BLaER1 treated with 17β-estradiol and CSF1 and Interleukin-3, amounts not matched to agents 10 nM and 100 nM (cell line): Measurements from ENCODE around the gene VIPR2.
A peak's percentile ranks its signal among the peaks of the same experiment; 100 is the strongest.
"Not testable (repeated sequence)": the region's sequence is repeated elsewhere in the genome, so short reads cannot be mapped to it uniquely, and the experiment has no call there.

Experiments used
- H3K27ac ChIP-seq, 11 experiments: shearing (Covaris generic); formaldehyde crosslinking; 2 replicates each; pipeline ENCODE4 v1.8.1; 2022
- H3K27me3 ChIP-seq, 11 experiments: shearing (Covaris generic); formaldehyde crosslinking; 2 replicates each; pipeline ENCODE4 v1.8.1; 2022
- H3K36me3 ChIP-seq, 11 experiments: shearing (Covaris generic); formaldehyde crosslinking; 2 replicates each; pipeline ENCODE4 v1.8.1; 2022
- H3K4me1 ChIP-seq, 10 experiments: shearing (Covaris generic); formaldehyde crosslinking; 2 replicates each; pipeline ENCODE4 v1.8.1; 2022
- H3K4me2 ChIP-seq, 11 experiments: shearing (Covaris generic); formaldehyde crosslinking; 2 replicates each; pipeline ENCODE4 v1.8.1; 2022
- H3K4me3 ChIP-seq, 10 experiments: shearing (Covaris generic); formaldehyde crosslinking; 2 replicates each; pipeline ENCODE4 v1.8.1; 2022
- H3K9ac ChIP-seq, 11 experiments: shearing (Covaris generic); formaldehyde crosslinking; 2 replicates each; pipeline ENCODE4 v1.8.1; 2022
- H3K9me3 ChIP-seq, 11 experiments: shearing (Covaris generic); formaldehyde crosslinking; replicated peaks in 1 of 11; 2 replicates each; pipeline ENCODE4 v1.8.1; 2022
- H4K20me1 ChIP-seq, 11 experiments: shearing (Covaris generic); formaldehyde crosslinking; 2 replicates each; pipeline ENCODE4 v1.8.1; 2022
- Cebpa-rat ChIP-seq, 11 experiments: shearing (Covaris generic); IDR thresholded peaks; 2 replicates each; pipeline ENCODE4 v1.8.1; 2022

VIPR2 gene

GRCh38 chr7:159175792-159176191, 31.1 kb upstream of the VIPR2 start:
- peaks cover 91 to 94% (median 92%) of the 10 kb centered on the region in 11 experiments for H3K9me3 ChIP-seq
- no peak for TF ChIP-seq Cebpa-rat (IDR thresholded peaks at IDR 0.05)

GRCh38 chr7:159175100-159175499, 30.4 kb upstream of the VIPR2 start:
- Histone ChIP-seq H3K4me1 (peaks cover 0 to 19% (median 4%) of the 10 kb centered on the region in 10 experiments; a peak in 9 of 20 replicates), H3K9me3 (peaks cover 91 to 94% (median 92%) of the 10 kb centered on the region in 11 experiments), H3K9ac (peak overlapping the region in 1 of 11 experiments; percentile 29; a peak in 1 of 22 replicates), H3K27ac (peak overlapping the region; percentile 42 to 81 (median 58); a peak in 20 of 22 replicates)
- not testable (repeated sequence) for H3K4me2 ChIP-seq, H3K4me3 ChIP-seq, H3K36me3 ChIP-seq, H3K27me3 ChIP-seq, H4K20me1 ChIP-seq

More at GRCh38 chr7:159175792-159176191, 31.1 kb upstream of the VIPR2 start:
- Histone ChIP-seq H4K20me1 (no peaks in the 10 kb centered on the region), H3K27me3 (no peaks in the 10 kb centered on the region), H3K36me3 (no peaks in the 10 kb centered on the region), H3K27ac (peak overlapping the region; percentile 15 to 81 (median 64); a peak in 21 of 22 replicates), H3K4me1 (peaks cover 0 to 19% (median 4%) of the 10 kb centered on the region in 10 experiments; a peak in 9 of 20 replicates), H3K4me2 (peak overlapping the region in 2 of 11 experiments; percentile 29 to 39; a peak in 3 of 22 replicates), H3K4me3 (peak overlapping the region in 2 of 10 experiments; percentile 15 to 31; a peak in 1 of 20 replicates), H3K9ac (peak overlapping the region in 4 of 11 experiments; percentile 10 to 28 (median 18); a peak in 3 of 22 replicates)

GRCh38 chr7:159172400-159172799, 27.7 kb upstream of the VIPR2 start:
- no peak overlapping the region for H3K4me3 ChIP-seq
- no peaks in the 10 kb centered on the region; a peak in 1 of 22 replicates for H3K36me3 ChIP-seq
- no peak overlapping the region for H3K27ac ChIP-seq
- H3K27me3 ChIP-seq: no peaks in the 10 kb centered on the region
- H4K20me1 ChIP-seq: no peaks in the 10 kb centered on the region
- H3K4me2 ChIP-seq: no peak overlapping the region
- TF ChIP-seq Cebpa-rat (IDR thresholded peaks at IDR 0.05): no peak
- peaks cover 0 to 19% (median 4%) of the 10 kb centered on the region in 10 experiments; a peak in 9 of 20 replicates for H3K4me1 ChIP-seq
- H3K9ac ChIP-seq: no peak overlapping the region
- H3K9me3 ChIP-seq: peaks cover 82 to 91% (median 86%) of the 10 kb centered on the region in 11 experiments

GRCh38 chr7:159169391-159169790, 24.7 kb upstream of the VIPR2 start:
- H4K20me1 ChIP-seq: no peaks in the 10 kb centered on the region
- no peak overlapping the region for H3K9ac ChIP-seq
- no peak overlapping the region for H3K27ac ChIP-seq
- no peak for TF ChIP-seq Cebpa-rat (IDR thresholded peaks at IDR 0.05)
- H3K9me3 ChIP-seq: peaks cover 61 to 77% (median 68%) of the 10 kb centered on the region in 11 experiments
- H3K4me2 ChIP-seq: no peak overlapping the region
- H3K4me3 ChIP-seq: no peak overlapping the region
- H3K27me3 ChIP-seq: no peaks in the 10 kb centered on the region
- H3K4me1 ChIP-seq: peaks cover 0 to 2% (median 0%) of the 10 kb centered on the region in 10 experiments; a peak in 4 of 20 replicates
- no peaks in the 10 kb centered on the region; a peak in 1 of 22 replicates for H3K36me3 ChIP-seq

GRCh38 chr7:159167139-159167538, 22.5 kb upstream of the VIPR2 start:
- Histone ChIP-seq H3K9ac (no peak overlapping the region), H3K27me3 (no peaks in the 10 kb centered on the region), H3K27ac (no peak overlapping the region), H3K4me1 (peaks cover 0 to 1% (median 0%) of the 10 kb centered on the region in 10 experiments; a peak in 1 of 20 replicates), H3K4me2 (no peak overlapping the region), H4K20me1 (no peaks in the 10 kb centered on the region), H3K36me3 (no peaks in the 10 kb centered on the region; a peak in 1 of 22 replicates), H3K9me3 (peaks cover 38 to 55% (median 45%) of the 10 kb centered on the region in 11 experiments), H3K4me3 (no peak overlapping the region)
- TF ChIP-seq Cebpa-rat (IDR thresholded peaks at IDR 0.05): no peak

GRCh38 chr7:159166530-159166929, 21.9 kb upstream of the VIPR2 start:
- Histone ChIP-seq H3K9me3 (peaks cover 36 to 53% (median 43%) of the 10 kb centered on the region in 11 experiments), H3K27ac (no peak overlapping the region), H4K20me1 (no peaks in the 10 kb centered on the region), H3K4me1 (peaks cover 0 to 7% (median 0%) of the 10 kb centered on the region in 10 experiments; a peak in 5 of 20 replicates), H3K4me3 (no peak overlapping the region), H3K4me2 (no peak overlapping the region), H3K36me3 (no peaks in the 10 kb centered on the region; a peak in 1 of 22 replicates), H3K27me3 (no peaks in the 10 kb centered on the region), H3K9ac (no peak overlapping the region)
- no peak for TF ChIP-seq Cebpa-rat (IDR thresholded peaks at IDR 0.05)

GRCh38 chr7:159165352-159165751, 20.7 kb upstream of the VIPR2 start:
- Histone ChIP-seq H3K27me3 (no peaks in the 10 kb centered on the region), H3K4me2 (no peak overlapping the region), H3K9me3 (peaks cover 28 to 44% (median 34%) of the 10 kb centered on the region in 11 experiments), H3K27ac (no peak overlapping the region), H4K20me1 (no peaks in the 10 kb centered on the region), H3K4me1 (peaks cover 0 to 15% (median 0%) of the 10 kb centered on the region in 10 experiments; a peak in 6 of 20 replicates), H3K4me3 (no peak overlapping the region), H3K9ac (no peak overlapping the region), H3K36me3 (no peaks in the 10 kb centered on the region; a peak in 1 of 22 replicates)
- TF ChIP-seq Cebpa-rat (IDR thresholded peaks at IDR 0.05): no peak

GRCh38 chr7:159163703-159164301, 19.1 kb upstream of the VIPR2 start:
- Histone ChIP-seq H3K4me1 (peaks cover 4 to 28% (median 12%) of the 10 kb centered on the region in 10 experiments; a peak in 16 of 20 replicates), H3K9me3 (peaks cover 13 to 29% (median 21%) of the 10 kb centered on the region in 11 experiments)
- not testable (repeated sequence) for H3K36me3 ChIP-seq, H3K9ac ChIP-seq, H3K4me3 ChIP-seq, H3K27ac ChIP-seq, H4K20me1 ChIP-seq, H3K27me3 ChIP-seq, H3K4me2 ChIP-seq

GRCh38 chr7:159162050-159162626, 17.5 kb upstream of the VIPR2 start:
- H3K27me3 ChIP-seq, H3K36me3 ChIP-seq, H3K27ac ChIP-seq, H3K9ac ChIP-seq, H3K4me3 ChIP-seq, H4K20me1 ChIP-seq: not testable (repeated sequence)
- Histone ChIP-seq H3K4me1 (peaks cover 5 to 34% (median 19%) of the 10 kb centered on the region in 10 experiments; a peak in 16 of 20 replicates), H3K9me3 (peaks cover 7 to 15% (median 12%) of the 10 kb centered on the region in 11 experiments), H3K4me2 (peak overlapping the region in 1 of 11 experiments; percentile 48; a peak in 1 of 22 replicates)
